ENCODE data around the gene SLC16A2. TPM values are rescaled to one million over a fixed set of nuclear protein-coding genes. Genes with fewer than 3 reads are reported as not detected.
A peak's percentile ranks its signal among the peaks of the same experiment; 100 is the strongest.

The SLC16A2 gene
- total RNA-seq, 6 experiments from 2014 or later, result 16.7 to 68.8 (median 53.4) TPM

DNA sequence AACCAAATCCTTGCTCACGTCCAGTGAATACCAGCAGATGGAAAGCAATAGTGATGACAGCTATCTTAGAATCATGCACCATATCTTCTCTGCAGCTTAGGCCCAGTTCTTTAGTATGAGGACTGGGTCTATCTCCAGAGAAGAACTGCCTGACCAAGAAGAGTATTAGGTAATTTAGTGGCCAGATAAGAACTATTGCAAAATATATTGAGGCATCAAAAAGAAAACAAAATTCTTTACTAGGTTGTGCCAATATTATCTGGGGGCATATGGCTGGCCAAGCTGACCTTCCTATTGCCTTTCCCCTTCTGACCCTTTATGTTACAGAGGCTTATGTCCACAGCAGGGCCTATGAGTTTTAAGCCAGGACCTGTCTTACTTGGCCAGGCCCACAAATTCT is 101.9 kb downstream of the SLC16A2 start:
- no peaks in the 10 kb centered on the region for H3K9me3 ChIP-seq
- peak overlapping the region in 1 of 3 donors; percentile 39 for H3K27ac ChIP-seq
- ATAC-seq (peak; percentile 66 to 90 (median 82)), DNase-seq (peak in 1 of 3 donors; percentile 41)
- WGBS (ENCODE audit: insufficient coverage, low coverage, low lambda C conversion rate, missing lambda C conversion rate), result 33% methylated on average over 1 of the region's 1 CpG
- TF ChIP-seq POLR2A (IDR thresholded peaks at IDR 0.05), result no peak
- TF ChIP-seq, protein P1, sequence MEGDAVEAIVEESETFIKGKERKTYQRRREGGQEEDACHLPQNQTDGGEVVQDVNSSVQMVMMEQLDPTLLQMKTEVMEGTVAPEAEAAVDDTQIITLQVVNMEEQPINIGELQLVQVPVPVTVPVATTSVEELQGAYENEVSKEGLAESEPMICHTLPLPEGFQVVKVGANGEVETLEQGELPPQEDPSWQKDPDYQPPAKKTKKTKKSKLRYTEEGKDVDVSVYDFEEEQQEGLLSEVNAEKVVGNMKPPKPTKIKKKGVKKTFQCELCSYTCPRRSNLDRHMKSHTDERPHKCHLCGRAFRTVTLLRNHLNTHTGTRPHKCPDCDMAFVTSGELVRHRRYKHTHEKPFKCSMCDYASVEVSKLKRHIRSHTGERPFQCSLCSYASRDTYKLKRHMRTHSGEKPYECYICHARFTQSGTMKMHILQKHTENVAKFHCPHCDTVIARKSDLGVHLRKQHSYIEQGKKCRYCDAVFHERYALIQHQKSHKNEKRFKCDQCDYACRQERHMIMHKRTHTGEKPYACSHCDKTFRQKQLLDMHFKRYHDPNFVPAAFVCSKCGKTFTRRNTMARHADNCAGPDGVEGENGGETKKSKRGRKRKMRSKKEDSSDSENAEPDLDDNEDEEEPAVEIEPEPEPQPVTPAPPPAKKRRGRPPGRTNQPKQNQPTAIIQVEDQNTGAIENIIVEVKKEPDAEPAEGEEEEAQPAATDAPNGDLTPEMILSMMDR (IDR thresholded peaks at IDR 0.05), result no peak
- intact Hi-C loops (cut with DNase I), result no loop called here
- no peaks in the 10 kb centered on the region for H3K27me3 ChIP-seq
- no peak overlapping the region for H3K4me3 ChIP-seq
- H3K36me3 ChIP-seq, result no peaks in the 10 kb centered on the region
- peaks cover 0 to 34% (median 0%) of the 10 kb centered on the region in 4 donors for H3K4me1 ChIP-seq

DNA sequence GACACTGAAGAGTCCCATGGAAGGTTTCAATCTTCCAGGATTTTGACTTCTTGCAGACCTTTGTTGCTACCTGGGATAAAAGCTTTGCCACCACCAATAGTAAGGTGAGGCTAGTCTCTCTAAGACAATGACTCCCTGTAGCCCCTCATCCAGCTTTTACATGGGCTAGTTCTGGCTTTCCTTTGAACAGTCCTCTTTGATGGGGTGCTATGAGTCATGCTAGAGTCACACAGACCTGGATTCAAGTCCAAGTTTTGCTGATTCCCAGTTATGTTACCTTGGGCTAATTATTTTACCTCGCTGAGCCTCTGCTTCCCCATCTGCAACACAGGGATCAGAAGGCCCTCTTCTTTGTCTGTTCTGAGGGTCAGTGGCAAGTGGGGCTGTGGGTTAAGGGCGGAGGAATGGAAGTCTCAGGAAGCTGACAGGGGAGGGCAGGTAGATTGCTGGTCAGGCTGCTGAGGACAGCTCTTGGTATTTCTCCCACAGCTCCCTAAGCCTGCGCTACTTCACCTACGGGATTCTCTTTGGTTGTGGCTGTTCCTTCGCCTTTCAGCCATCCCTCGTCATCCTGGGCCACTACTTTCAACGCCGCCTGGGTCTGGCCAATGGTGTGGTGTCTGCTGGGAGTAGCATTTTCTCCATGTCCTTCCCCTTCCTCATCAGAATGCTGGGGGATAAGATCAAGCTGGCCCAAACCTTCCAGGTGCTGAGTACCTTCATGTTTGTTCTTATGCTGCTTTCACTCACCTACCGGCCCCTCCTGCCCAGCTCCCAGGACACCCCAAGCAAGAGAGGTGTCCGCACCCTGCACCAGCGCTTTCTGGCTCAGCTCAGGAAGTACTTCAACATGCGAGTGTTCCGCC is 102.8 kb downstream of the SLC16A2 start:
- DNase-seq (no peak), ATAC-seq (peak in 1 of 4 donors; percentile 25)
- peak overlapping the region in 1 of 3 donors; percentile 39 for H3K27ac ChIP-seq
- no peaks in the 10 kb centered on the region for H3K36me3 ChIP-seq
- H3K4me3 ChIP-seq, result no peak overlapping the region
- TF ChIP-seq POLR2A (IDR thresholded peaks at IDR 0.05), result no peak
- TF ChIP-seq, protein P1 (IDR thresholded peaks at IDR 0.05), result no peak
- no peaks in the 10 kb centered on the region for H3K9me3 ChIP-seq
- H3K4me1 ChIP-seq, result peaks cover 0 to 36% (median 0%) of the 10 kb centered on the region in 4 donors
- H3K27me3 ChIP-seq, result no peaks in the 10 kb centered on the region
- intact Hi-C loops (cut with DNase I), result no loop called here
- 85% methylated on average over 7 of the region's 13 CpGs for WGBS (ENCODE audit: insufficient coverage, low coverage, low lambda C conversion rate, missing lambda C conversion rate)

DNA sequence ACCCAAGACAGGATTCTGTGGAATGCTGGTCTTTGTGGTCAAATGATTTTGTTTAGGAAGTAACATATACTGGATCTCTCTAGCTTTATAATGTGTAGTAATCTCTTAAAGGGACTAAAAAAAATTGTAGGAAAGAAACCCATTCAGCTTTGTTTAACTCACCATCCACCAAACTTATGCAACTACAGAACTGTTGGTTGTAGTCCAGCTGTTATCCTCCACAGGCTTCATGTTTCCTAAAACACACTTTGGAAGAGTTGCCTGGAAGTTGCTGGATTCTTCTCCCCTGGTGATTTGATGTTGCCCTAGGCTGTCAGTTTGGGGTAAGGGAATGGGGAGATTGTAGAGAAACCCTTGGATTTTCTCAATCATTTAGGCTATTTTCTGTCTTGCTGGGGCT is 103.8 kb downstream of the SLC16A2 start:
- H3K4me3 ChIP-seq, result no peak overlapping the region
- H3K27me3 ChIP-seq, result no peaks in the 10 kb centered on the region
- DNase-seq (peak in 1 of 3 donors; percentile 41), ATAC-seq (peak in 3 of 4 donors; percentile 26 to 40 (median 32))
- no peak for TF ChIP-seq POLR2A (IDR thresholded peaks at IDR 0.05)
- TF ChIP-seq, protein P1 (IDR thresholded peaks at IDR 0.05), result no peak
- H3K27ac ChIP-seq, result peak overlapping the region in 1 of 3 donors; percentile 22
- H3K4me1 ChIP-seq, result peaks cover 0 to 36% (median 0%) of the 10 kb centered on the region in 4 donors
- intact Hi-C loops (cut with DNase I), result no loop called here
- no peaks in the 10 kb centered on the region for H3K9me3 ChIP-seq
- no peaks in the 10 kb centered on the region for H3K36me3 ChIP-seq

- Histone ChIP-seq H3K36me3 (no peaks in the 10 kb centered on the region), H3K4me3 (no peak overlapping the region), H3K27ac (no peak overlapping the region), H3K9me3 (no peaks in the 10 kb centered on the region), H3K27me3 (no peaks in the 10 kb centered on the region), H3K4me1 (peaks cover 0 to 36% (median 0%) of the 10 kb centered on the region in 4 donors)
- DNase-seq, result no peak
- TF ChIP-seq, protein P1 (IDR thresholded peaks at IDR 0.05), result no peak
- TF ChIP-seq POLR2A (IDR thresholded peaks at IDR 0.05), result no peak
- intact Hi-C loops (cut with DNase I), result no loop called here
- no peak for ATAC-seq
- WGBS (ENCODE audit: insufficient coverage, low coverage, low lambda C conversion rate, missing lambda C conversion rate), result 17% methylated on average over 1 of the region's 1 CpG
Observed at GRCh38 chrX:74526764-74527163, 105.5 kb downstream of the SLC16A2 start.

Data from right lobe of liver (tissue), 6 donors.